Subcutaneous adipose tissue (tissue), 4 donors: ENCODE measurements around the gene CCDC136. TPM values are rescaled to one million over a fixed set of nuclear protein-coding genes. Genes with fewer than 3 reads are reported as not detected.

ENCODE experiments used
- total RNA-seq, 4 donors: library from RNA; depleted of rRNA; stranded (reverse); fragments of >200 nt; gene quantifications; one replicate each; pipeline ENCODE4 v1.1.0, GENCODE V29; 2016
- TF ChIP-seq, protein P1 (sequence below): fragments of 450-650 bp; IDR thresholded peaks from one replicate; pipeline ENCODE4 v1.5.1; 2016; ENCODE audit warnings: low read depth, mild to moderate bottlenecking, control low read depth, antibody characterized with exemption, moderate library complexity

CCDC136 gene
- total RNA-seq, 4 donors from 2014 or later = 2.6 to 6.6 (median 3.1) TPM

DNA sequence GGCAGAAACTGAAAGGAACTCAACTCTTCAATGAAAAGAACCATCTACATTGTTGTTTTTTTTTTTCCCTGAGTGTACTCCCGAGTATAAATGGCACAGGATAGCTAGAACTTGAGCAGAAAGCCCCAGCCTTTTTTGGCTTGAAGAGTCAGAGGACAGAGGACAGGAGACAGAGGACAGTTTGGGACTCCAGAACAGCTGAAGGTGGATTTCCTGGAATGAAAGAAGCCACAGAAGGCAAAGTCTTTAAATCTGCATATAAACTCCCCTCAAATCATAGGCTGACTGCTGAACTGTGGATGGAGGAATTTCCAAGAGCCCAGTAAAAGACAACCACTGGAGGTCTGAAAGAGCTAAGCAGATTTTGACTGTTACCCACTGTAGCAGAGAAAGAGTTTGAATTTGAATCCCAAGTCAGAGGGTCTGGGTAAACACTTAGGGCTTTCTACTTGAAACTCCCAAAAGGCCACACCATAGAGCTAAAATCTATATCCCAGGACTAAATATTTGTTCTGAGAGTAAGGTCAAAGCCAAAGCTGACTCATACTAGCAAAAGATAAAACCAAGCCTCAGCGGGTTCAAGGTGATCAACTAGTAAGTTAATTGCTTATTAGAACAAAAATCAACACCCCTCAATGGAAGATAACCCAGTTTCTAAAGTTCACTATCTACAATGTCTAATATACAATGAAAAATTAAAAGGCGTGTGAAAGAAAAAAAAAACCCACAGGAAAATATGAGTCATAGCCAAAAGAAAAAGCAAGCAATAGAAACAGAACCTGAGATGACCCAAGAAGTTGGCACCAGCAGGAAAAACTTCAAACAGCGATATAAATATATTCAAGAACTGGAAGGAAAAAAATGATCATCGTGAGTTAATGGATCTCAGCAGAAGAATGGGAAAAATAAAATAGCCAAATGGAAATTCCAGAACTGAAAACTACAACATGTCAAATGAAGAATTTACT, 14.3 kb upstream of the CCDC136 start:
- TF ChIP-seq, protein P1, sequence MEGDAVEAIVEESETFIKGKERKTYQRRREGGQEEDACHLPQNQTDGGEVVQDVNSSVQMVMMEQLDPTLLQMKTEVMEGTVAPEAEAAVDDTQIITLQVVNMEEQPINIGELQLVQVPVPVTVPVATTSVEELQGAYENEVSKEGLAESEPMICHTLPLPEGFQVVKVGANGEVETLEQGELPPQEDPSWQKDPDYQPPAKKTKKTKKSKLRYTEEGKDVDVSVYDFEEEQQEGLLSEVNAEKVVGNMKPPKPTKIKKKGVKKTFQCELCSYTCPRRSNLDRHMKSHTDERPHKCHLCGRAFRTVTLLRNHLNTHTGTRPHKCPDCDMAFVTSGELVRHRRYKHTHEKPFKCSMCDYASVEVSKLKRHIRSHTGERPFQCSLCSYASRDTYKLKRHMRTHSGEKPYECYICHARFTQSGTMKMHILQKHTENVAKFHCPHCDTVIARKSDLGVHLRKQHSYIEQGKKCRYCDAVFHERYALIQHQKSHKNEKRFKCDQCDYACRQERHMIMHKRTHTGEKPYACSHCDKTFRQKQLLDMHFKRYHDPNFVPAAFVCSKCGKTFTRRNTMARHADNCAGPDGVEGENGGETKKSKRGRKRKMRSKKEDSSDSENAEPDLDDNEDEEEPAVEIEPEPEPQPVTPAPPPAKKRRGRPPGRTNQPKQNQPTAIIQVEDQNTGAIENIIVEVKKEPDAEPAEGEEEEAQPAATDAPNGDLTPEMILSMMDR = no peak

DNA sequence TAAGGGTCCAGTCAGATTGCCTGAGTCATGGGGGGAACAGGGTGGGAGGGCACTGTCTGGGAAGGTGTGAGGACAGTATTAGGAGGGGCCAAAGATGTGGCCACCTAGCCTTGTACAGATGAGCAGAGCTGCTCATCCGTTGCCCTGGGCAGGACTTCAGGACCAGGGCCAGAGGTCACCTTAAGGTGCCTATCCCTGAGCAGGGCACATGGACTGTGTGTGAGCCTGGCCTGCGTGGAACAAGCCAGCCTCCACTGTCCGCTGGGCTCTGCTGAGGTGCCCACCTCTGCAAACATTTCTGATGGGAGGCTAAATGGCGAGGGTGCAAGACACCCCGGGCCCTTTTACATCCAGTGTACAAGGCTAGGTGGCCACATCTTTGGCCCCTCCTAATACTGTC, 12.8 kb upstream of the CCDC136 start:
- TF ChIP-seq, protein P1 = no peak

DNA sequence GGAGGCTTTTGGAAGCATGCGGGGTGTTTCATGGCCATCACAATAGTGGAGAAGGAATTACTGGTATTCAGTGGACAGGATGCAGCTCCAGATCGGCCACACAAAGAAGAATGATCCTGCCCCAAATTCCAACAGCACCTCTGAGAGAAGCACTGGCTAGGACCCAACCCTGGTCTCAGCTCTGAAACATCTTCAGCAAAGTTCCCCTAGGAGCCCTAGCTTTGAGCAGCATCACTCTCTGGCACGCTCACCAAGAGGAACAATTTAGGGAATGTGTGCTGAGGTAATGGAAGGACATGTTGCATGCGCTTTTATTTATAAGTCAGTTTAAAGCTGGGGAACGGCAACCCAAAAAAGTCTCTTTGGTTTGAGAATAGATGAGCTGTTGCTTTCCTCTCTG, 10.6 kb upstream of the CCDC136 start:
- TF ChIP-seq, protein P1 = no peak

DNA sequence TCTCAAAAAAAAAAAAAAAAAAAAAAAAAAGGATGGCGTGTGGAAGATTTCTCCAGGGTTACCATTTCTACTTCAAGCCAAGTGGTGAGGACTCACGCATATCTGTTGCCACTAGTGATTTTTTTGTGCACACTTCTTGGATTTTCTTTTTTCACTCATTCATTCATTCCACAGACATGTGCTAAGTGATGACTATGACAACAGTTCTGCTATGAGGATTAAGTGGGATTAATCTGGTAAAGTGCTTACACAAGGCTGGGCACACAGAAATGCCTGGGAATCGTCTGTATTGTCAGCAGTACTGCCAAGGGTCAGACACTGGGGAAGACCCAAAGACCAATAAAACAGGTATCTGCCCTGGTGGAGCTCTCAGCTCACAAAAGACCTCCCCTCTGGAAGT, 9.9 kb upstream of the CCDC136 start:
- TF ChIP-seq, protein P1 = no peak

DNA sequence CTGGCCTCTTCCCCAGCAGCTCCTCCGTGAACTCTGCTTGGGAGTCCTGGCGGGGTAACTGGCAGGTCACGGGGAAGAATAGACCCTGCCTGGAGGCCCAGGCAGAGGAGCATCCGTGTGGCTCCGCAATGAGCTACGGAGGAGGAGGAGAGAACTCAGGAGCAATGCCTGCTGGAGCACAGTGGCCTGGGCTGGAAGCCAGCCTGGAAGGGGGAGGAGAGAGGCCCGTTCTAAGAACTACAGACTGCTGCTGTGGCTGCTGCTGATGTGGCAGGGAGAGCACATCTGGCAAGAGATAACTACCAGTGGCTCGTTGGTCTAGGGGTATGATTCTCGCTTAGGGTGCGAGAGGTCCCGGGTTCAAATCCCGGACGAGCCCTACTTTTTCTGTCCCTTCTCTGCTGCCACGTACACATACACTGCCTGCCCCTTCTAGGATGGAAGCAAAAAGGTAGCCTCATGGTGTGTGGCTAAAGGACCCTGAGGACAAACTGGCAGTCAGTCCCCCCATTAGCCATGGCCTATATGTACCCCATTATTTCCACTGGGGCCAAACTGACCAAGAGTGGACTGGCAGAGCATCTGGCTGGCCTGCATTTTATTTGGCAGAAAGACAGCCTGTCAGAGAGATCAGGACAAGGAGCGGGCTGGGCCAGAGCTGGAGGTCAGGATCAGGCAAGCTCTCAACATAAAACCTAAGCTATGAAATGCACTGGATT, 8.5 kb upstream of the CCDC136 start:
- TF ChIP-seq, protein P1 = no peak

DNA sequence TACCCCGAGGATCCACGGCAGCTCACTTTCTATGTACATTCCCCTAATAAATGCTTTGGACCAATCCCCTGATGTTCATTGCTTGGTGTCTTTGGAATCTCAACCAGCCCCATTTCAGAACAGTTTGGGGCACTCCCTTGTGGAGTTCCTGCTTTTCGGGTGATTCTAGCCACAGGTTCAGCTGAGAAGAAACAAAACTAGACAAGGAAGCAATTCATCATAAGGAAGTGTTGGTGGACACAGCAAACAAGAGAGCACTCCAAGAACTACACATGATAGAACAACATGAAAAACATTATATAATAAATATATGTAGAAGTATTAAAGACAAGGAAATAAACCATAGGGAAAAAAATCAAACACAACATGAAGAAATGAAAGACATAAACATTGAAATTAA, 6.0 kb upstream of the CCDC136 start:
- TF ChIP-seq, protein P1 = no peak
